ENCODE data around the gene IFNE. TPM values are rescaled to one million over a fixed set of nuclear protein-coding genes. Genes with fewer than 3 reads are reported as not detected.

IFNE gene
- total and polyA plus RNA-seq, 9 of the 15 experiments (the other 6 are each of a cell fraction or from before 2014, with no cell fraction given), result not detected

DNA sequence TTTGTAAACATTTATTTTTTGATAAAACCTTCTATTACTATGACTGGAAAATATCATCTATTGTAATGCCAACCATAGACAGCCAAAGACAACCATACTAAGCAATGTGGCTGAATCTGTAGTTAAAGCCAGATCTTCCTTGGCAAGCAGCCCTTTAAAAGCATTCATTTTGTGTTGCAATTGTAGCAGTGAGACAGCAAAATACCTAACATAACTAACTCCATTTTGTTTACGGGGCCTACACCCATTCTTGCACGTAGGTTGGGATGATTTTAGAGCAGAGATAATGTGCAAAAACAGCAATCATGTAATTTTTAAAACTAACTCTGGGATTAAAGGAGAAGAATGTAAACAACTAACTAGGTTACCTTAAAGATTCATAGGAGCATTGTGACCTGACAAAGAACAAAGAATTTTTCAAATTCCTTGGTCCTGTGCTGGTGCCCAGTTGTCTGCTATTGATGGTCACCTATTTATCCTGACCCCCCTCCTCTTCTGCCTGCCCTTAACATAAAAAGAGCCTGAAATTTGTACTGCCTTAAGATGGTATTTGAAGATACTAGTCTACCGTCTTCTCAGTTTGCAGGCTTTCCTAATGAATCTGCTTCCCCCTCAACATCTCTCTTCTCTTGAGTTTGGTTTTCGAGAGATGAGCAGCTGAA is 31.2 kb downstream of the IFNE start:
- H2AFZ ChIP-seq (ENCODE audit: low read depth, low read length), result no peak overlapping the region
- DNase-seq (ENCODE audit: extremely low read depth in 1 of 4, low spot score in 3 of 4) (no peak), FAIRE-seq (no peak), ATAC-seq (no peak)
- no peaks in the 10 kb centered on the region for H3K9me1 ChIP-seq (ENCODE audit: control insufficient read depth, insufficient read depth, low read length)
- in situ Hi-C loops (cut with MboI) (no loop called here), intact Hi-C loops (cut with micrococcal nuclease) (no loop called here)
- ChIA-PET CTCF (ENCODE audit: low intra/inter-chr PET ratio) (no interaction called here), POLR2A (no interaction called here)
- H3K4me1 ChIP-seq (replicated peaks in 1 of 2; ENCODE audit: control insufficient read depth in 2 of 2, insufficient read depth in 2 of 2, low read length in 2 of 2), result no peaks in the 10 kb centered on the region
- H3K4me2 ChIP-seq (ENCODE audit: insufficient read depth, low read length), result no peak overlapping the region
- H3K4me3 ChIP-seq, result no peak overlapping the region
- no CpG with 5 or more reads among the region's 4 CpGs for WGBS (ENCODE audit: insufficient coverage, low coverage, missing lambda C conversion rate)
- H3K79me2 ChIP-seq (ENCODE audit: control insufficient read depth, insufficient read depth, low read length), result no peaks in the 10 kb centered on the region
- no peaks in the 10 kb centered on the region for H4K20me1 ChIP-seq (replicated peaks; ENCODE audit: control insufficient read depth, insufficient read depth, low read length)
- H3K27ac ChIP-seq (ENCODE audit: extremely low read depth, low read depth, low read length), result no peak overlapping the region
- H3K9ac ChIP-seq (ENCODE audit: insufficient read depth in 1 of 2, low read depth in 2 of 2, low read length in 2 of 2), result no peak overlapping the region
- no peaks in the 10 kb centered on the region for H3K36me3 ChIP-seq (ENCODE audit: control insufficient read depth, insufficient read depth, low read length)
- no TSS peak for BruUV-seq (replicated peaks)
- no peaks in the 10 kb centered on the region for H3K27me3 ChIP-seq (ENCODE audit: control insufficient read depth in 2 of 2, insufficient read depth in 2 of 2, low read length in 2 of 2)
- no peaks in the 10 kb centered on the region for H3K9me3 ChIP-seq (replicated peaks; ENCODE audit: control insufficient read depth, insufficient read depth, low read depth, low read length)
- TF ChIP-seq NFE2L1 (tag; IDR thresholded peaks at IDR 0.05; ENCODE audit: borderline replicate concordance, low read depth), result no peak
- TF ChIP-seq BRCA1 (IDR thresholded peaks at IDR 0.05), result no peak
- TF ChIP-seq BRCA1 (CRISPR knock-in tag; IDR thresholded peaks at IDR 0.05), result no peak
- TF ChIP-seq CHD4 (IDR thresholded peaks at IDR 0.05; ENCODE audit: insufficient read depth, insufficient replicate concordance, low read depth, low read length, poor library complexity, severe bottlenecking), result no peak
- TF ChIP-seq ZBTB9 (CRISPR knock-in tag; IDR thresholded peaks at IDR 0.05), result no peak
- no peak for TF ChIP-seq SMAD4 (CRISPR knock-in tag; conservative IDR thresholded peaks at IDR 0.05)
- TF ChIP-seq XRCC5 (IDR thresholded peaks at IDR 0.05; ENCODE audit: low read depth, low read length), result no peak
- no peak for TF ChIP-seq HSF4 (CRISPR knock-in tag; IDR thresholded peaks at IDR 0.05; ENCODE audit: borderline replicate concordance)
- TF ChIP-seq CREB1 (IDR thresholded peaks at IDR 0.05), result no peak
- no peak for TF ChIP-seq CREB1 (CRISPR knock-in tag; IDR thresholded peaks at IDR 0.05)
- TF ChIP-seq, protein P1, sequence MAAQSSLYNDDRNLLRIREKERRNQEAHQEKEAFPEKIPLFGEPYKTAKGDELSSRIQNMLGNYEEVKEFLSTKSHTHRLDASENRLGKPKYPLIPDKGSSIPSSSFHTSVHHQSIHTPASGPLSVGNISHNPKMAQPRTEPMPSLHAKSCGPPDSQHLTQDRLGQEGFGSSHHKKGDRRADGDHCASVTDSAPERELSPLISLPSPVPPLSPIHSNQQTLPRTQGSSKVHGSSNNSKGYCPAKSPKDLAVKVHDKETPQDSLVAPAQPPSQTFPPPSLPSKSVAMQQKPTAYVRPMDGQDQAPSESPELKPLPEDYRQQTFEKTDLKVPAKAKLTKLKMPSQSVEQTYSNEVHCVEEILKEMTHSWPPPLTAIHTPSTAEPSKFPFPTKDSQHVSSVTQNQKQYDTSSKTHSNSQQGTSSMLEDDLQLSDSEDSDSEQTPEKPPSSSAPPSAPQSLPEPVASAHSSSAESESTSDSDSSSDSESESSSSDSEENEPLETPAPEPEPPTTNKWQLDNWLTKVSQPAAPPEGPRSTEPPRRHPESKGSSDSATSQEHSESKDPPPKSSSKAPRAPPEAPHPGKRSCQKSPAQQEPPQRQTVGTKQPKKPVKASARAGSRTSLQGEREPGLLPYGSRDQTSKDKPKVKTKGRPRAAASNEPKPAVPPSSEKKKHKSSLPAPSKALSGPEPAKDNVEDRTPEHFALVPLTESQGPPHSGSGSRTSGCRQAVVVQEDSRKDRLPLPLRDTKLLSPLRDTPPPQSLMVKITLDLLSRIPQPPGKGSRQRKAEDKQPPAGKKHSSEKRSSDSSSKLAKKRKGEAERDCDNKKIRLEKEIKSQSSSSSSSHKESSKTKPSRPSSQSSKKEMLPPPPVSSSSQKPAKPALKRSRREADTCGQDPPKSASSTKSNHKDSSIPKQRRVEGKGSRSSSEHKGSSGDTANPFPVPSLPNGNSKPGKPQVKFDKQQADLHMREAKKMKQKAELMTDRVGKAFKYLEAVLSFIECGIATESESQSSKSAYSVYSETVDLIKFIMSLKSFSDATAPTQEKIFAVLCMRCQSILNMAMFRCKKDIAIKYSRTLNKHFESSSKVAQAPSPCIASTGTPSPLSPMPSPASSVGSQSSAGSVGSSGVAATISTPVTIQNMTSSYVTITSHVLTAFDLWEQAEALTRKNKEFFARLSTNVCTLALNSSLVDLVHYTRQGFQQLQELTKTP (IDR thresholded peaks at IDR 0.05; ENCODE audit: low read depth in 1 of 2, partially characterized antibody in 2 of 2), result no peak
- no peak for TF ChIP-seq SOX6 (IDR thresholded peaks at IDR 0.05)
- no peak for TF ChIP-seq MAFF (IDR thresholded peaks at IDR 0.05; ENCODE audit: low read length)
- TF ChIP-seq, protein P2, sequence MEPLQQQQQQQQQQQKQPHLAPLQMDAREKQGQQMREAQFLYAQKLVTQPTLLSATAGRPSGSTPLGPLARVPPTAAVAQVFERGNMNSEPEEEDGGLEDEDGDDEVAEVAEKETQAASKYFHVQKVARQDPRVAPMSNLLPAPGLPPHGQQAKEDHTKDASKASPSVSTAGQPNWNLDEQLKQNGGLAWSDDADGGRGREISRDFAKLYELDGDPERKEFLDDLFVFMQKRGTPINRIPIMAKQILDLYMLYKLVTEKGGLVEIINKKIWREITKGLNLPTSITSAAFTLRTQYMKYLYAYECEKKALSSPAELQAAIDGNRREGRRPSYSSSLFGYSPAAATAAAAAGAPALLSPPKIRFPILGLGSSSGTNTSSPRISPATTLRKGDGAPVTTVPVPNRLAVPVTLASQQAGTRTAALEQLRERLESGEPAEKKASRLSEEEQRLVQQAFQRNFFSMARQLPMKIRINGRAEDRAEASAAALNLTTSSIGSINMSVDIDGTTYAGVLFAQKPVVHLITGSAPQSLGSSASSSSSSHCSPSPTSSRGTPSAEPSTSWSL (CRISPR knock-in tag; IDR thresholded peaks at IDR 0.05; ENCODE audit: borderline replicate concordance), result no peak
- TF ChIP-seq STAT5B (CRISPR knock-in tag; IDR thresholded peaks at IDR 0.05), result no peak
- TF ChIP-seq TEAD2 (tag; IDR thresholded peaks at IDR 0.05), result no peak
- TF ChIP-seq HDAC3 (IDR thresholded peaks at IDR 0.05; ENCODE audit: borderline replicate concordance, partially characterized antibody), result no peak

All from K562 (cell line).